GM19035 (cell line): ENCODE results near the gene CCND2.
"Not testable (repeated sequence)": the region's sequence is repeated elsewhere in the genome, so short reads cannot be mapped to it uniquely, and the experiment has no call there.

Source experiments
- ATAC-seq: cut with Tn5 transposase; IDR thresholded peaks from one replicate; pipeline ENCODE4 v1.9.1; 2021; ENCODE audit not compliant: unreplicated experiment

CCND2 gene

DNA sequence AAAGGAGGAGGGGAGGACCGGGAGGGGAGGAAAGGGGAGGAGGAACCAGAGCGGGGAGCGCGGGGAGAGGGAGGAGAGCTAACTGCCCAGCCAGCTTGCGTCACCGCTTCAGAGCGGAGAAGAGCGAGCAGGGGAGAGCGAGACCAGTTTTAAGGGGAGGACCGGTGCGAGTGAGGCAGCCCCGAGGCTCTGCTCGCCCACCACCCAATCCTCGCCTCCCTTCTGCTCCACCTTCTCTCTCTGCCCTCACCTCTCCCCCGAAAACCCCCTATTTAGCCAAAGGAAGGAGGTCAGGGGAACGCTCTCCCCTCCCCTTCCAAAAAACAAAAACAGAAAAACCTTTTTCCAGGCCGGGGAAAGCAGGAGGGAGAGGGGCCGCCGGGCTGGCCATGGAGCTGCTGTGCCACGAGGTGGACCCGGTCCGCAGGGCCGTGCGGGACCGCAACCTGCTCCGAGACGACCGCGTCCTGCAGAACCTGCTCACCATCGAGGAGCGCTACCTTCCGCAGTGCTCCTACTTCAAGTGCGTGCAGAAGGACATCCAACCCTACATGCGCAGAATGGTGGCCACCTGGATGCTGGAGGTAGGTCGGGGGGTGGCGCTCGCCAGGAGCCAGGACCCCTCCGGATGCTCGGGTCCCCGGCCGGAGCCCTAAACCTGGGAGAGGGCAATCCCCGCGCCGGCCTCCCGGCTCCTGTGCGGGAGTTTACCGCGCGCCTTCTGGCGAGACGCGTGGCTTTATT is at the start of gene CCND2:
TSS of gene CCND2 (plus strand) at position 111 of the 744 bp plus-strand sequence. CDS start at position 390, 279 bp downstream.
- ATAC-seq = no peak

DNA sequence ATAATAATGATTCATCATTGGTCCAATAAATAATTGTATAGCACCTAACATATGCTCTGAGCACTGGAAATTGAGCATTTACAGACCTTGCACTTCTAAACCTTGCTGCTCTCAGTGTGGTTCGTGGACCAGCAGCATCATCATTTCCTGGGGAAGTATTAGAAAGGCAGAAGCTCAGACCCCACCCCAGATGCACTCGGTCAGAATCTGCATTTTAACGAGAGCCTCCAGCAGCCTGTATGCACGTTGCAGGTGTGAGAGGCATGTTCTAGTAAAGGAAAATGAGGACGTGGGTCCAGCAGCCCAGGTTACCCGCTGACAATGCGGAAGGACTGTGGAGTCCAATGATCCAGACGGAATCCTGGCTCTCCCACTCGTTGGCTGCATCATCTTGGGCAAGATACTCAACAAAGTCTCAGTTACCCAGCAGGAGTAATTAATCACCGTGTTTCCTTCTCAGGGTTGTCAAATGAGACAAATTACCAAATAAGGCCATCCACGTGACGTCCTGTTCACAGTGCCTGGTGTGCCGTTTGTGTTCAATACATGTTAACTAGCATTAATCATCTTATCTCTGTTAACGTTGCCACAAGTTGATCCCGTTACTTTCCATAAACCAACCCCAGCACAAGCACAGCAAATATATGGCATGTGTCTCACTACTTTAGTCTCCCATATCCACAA is 49.2 kb upstream of the CCND2 start:
- no peak for ATAC-seq

DNA sequence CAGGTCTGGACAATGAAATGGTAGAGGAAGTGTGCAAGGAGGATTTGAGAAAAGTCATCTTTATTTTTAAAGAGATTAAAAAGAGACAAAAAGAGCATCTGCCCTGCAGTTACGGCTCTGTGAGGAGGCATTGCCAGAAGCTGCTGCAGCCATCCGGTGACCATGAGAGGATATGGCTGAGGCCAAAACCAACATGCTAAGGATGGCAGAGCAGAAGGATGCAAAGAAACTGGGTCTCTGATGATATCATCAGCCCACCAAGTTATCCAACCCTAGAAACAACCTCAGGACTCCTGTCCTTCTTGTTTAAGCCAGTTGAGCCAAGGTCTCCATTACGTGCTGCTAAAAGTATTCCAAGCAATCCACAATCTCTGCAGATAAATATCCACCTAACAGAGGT is 48.0 kb upstream of the CCND2 start:
- no peak for ATAC-seq

DNA sequence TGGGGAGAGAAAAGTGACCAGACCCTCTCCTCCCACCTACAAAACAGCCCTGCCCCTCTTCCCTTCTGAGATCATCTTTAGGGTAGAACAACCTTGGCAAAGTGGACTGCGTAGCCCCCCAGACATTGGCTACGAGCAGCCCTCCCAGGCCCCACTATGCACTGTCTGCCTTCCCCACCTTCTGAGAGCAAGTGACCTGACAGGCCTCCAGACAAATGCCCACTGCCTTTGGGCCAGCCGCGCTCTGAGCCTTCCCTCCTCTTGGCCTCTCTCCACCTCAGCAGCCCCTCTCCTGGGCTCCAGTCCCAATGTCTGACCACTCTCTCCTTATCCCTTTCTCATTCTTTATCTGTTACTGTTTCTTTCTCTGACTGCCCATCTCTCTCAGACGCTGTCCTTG is 46.5 kb upstream of the CCND2 start:
- no peak for ATAC-seq

DNA sequence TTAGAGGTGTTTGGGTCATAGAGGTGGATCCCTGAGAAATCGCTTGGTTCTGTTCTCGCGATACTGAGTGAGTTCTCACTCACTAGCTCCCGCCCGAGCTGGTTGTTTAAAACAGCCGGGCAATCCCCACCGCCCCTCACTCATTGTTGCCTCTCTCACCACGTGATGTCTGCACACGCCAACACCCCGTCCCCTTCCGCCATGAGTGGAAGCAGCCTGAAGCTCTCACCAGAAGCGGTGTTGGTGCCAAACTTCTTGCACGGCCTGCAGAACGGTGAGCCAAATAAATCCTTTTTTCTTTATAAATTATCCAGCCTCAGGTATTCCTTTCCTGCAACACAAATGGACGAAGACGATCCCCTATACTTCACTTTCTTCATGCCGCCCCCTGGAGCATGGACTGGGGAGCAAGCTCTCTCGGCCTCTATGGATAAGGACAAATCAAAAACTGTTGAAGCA is 45.4 kb upstream of the CCND2 start:
- no peak for ATAC-seq

DNA sequence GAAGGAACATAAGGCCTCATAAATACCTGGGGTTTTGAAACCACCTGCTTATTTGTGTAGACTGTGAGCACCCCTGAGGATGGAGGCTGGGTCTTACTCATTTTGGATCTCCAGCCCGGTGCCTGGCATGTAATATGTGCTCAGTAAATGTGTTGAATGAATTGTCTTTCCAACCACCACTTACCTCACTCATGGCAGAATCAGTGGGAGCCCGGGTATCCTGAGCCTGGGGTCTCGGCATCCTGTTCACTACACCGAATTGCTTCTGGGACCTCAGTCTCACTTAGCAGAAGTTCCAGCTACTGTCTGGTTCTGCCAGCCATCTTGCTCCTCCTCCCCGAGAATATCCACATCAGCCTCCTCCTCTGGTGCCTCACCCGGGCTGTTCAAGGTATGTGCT is 43.0 kb upstream of the CCND2 start:
- ATAC-seq = no peak

DNA sequence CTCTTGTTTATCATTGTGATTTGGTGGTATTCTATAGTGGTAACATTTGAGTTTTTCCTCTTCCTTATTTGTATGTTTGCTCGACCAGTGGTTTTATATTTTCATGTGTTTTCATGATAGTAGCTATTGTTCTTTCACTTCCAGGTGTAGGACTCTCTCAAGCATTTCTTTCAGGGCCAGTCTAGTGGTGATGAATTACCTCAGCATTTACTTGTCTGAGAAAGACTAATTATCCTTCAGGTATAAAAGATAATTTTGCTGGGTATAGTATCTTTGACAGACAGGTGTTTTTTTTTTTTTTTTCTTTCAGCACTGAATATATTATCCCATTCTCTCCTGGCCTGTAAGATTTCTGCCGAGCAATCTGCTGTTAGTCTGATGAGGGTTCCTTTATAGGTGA is 35.0 kb upstream of the CCND2 start:
- no peak for ATAC-seq

DNA sequence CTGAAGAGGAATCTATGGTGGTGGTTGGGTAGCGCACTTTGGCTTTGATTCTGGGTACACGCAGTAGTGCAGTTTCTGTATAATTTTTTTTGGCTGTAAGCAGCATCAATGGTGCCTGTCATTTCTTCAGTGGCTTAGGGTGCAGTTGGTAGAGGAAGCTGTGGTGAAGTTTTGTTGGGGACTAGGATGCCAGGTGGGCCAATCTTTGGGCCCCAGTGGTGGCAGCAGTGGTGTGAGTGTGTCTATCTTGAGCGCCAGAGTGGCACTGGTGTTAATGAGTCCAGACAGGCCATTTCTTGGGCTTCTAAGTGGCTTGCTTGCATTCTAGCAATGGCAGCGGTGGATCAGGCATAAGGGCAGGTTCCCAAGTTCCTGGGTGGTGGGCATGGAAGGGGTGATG is 33.8 kb upstream of the CCND2 start:
- no peak for ATAC-seq

DNA sequence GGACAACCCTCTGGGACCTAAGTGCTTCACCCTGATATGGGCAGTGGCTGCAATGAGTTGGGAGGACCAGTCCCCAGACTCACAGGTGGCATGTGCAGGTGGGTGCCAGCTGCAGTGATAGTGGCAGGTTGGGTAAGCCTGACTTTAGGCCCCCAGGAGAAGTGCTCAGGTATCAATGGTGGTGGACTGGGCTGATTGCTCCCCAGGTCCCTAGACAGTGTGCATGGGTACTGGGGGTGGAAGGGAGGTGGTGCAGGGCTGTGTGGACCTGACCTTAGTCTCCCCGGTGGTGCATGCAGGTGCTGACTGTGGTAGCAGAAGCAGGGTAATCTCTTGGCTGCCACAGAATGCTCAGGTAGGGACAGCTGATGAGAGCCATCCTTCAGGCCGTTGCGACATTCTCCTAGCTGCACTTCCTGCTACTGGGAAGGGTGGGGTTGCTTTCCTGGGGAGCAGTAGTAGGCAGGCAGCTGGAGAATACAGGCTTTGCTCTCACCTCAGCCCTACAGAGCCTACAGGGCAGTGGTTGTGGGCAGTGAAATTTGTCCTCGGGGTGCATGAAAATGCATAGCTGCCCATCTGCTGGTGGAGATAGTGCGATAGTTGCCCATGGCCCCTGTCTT is 33.3 kb upstream of the CCND2 start:
- ATAC-seq = no peak

DNA sequence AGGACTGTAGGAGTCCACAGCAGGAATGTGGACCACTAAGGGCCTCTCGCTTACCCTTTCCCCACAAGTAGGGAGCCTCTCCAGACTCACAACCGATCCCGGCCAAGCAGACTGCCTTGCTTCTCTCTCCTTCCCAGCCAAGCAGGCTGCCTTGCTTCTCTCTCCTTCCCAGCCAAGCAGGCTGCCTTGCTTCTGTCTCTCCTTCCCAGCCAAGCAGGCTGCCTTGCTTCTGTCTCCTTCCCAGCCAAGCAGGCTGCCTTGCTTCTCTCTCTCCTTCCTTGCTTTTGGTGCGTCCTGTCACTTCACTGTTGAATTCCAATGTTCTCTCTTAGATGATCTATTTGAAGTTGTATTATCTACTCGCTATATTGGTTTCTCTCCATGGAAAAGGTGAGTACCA is 32.6 kb upstream of the CCND2 start:
- ATAC-seq = no peak

DNA sequence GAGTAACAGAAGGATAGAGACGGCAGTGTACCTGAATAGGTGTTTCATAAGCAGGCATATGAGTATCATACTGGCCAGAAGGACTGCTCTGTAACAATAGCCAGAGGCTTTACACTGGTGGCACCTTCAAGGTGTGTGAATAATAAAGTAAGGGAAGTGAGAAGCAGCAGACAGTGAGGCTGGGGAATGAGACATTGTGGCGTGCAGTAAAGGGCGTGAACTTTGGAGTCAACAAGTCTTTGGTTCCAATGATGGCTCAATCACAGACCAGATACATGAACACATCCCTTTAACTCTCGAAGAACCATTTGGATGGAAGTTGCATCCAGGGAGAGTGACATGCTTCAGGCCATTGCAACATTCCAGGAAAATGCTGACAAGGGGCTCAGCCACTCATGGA is 32.0 kb upstream of the CCND2 start:
- ATAC-seq = no peak

DNA sequence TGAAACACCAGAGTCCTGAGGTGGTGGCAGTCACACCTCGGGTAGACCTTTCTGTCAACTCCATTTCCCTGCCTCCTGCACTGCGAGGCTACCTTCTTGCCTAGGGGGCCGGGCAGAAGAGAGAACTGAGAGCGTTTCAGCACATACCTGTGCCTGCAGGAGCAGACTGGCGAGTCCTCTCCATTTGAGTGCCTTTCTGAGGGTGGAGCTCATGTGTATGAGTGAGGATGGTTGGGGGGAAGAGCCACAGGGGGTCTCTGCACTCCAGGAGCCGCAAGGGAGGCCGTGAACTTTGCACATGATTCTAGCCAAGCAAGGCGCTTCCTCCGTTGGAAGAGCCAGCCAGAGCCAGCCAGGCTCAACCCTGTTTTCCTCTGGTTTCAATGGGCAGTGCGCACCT is 31.0 kb upstream of the CCND2 start:
- ATAC-seq = no peak

DNA sequence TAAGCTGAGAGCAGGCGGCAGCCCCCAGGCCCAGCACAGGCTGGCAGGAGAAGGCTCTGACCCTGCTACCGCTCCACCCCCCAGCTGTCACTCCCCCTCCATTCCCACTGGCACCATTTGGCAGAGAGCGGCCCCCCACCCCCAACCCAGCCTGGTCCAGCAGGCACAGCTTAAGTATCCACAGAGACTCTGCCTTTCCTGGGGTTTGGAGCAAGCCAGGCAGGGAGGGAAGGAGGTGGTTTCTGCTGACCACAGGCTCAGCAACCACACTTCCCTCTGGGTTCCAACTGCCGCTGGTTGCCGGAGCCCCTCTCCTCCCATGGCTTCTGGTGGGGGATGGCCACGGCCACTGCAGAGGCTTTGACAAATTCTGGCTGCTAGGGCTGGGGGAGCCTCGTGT is 30.5 kb upstream of the CCND2 start:
- ATAC-seq = no peak

DNA sequence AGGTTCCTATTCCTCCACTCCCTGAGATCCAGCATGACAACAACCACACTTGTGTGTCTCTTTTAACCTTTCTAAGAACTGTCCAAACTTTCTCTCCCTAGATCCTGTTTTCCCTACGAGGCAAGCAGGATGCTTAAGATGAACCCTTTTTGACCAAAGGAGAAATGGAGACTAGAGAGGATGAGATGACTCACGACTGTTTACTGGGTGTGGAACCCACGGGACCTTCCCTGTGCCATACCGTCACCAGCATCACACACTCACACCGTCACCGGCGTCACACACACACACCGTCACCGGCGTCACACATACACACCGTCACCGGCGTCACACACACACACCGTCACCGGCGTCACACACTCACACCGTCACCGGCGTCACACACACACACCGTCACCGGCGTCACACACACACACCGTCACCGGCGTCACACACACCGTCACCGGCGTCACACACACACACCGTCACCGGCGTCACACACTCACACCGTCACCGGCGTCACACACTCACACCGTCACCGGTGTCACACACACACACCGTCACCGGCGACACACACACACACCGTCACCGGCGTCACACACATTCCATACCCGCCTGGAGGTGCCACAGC is 30.0 kb upstream of the CCND2 start:
- not testable (repeated sequence) for ATAC-seq

DNA sequence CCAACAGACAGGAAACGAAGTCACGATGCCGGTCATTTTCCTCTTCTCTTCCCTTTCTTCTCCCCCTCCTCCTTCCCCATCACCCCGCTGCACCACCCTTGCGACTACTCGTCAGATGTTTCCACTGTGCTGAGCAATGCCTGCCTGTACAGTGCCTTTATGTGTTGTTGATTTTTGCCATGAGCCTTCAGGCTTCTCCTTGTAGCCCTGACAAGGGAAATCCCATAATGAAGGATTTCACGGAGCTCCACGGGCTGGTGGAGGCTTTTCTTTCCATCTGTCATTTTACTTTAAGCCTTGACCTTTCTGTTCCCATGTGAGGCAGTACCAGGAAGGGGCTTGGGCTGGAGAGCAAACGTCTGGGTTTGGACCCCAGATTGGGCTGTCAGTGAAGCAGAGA is 28.7 kb upstream of the CCND2 start:
- no peak for ATAC-seq

DNA sequence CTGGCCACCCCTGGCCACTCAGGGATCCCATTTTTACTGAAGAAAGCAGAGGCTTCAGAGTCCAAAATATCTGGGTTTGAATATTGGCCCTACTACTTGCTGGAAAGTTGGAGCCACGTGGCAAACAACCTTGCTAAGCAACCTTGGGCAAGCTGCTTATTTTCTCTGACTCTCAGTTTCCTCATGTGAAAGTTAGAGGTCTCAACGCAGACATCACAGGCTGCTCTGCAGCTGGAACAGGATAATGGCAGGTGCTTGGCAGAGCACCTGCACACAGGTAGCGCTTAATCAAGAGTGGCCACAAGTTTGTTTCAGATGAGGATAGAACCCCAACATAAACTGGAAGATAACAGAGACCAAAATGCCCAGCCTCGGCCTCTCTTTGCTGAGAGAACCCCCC is 28.1 kb upstream of the CCND2 start:
- no peak for ATAC-seq

DNA sequence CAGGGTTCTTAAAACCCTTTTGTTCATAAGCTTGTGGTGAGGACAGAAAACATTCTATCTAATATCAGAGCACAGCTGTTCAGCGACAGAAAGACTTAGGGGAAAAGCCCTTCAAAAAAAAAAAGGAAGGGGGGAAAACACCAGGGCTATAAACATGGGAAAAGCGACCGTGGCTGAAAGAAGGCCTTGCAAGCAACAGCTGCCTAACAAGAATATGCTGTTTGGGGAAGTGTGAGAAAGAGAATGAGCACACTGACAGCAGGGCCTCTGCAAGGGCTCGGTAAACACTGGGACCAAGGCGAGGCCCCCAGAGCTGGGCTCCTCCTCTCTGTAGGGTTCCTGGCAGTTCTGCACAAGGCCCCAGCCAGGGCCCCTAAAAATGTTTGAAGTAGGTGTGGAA is 27.4 kb upstream of the CCND2 start:
- ATAC-seq = no peak

DNA sequence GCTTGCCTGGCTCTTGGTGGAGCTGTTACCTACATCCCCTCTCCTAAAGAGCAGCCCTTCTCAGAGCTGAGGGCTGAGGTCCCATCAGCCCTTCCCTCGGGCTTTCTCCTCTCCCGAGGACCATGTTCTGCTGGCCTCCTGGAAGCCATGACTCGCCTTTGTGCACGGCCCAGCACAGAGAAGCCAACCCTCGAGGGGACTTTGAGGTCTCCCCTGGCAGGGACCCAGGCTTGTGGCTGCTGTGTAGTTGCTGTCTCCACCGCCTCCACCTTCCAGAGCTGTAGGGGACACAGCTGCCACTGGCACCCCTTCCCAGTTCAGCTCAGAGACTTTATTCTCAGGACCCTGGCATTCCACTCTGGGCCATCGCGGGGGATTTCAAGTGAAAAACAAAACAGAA is 22.9 kb upstream of the CCND2 start:
- ATAC-seq = no peak

DNA sequence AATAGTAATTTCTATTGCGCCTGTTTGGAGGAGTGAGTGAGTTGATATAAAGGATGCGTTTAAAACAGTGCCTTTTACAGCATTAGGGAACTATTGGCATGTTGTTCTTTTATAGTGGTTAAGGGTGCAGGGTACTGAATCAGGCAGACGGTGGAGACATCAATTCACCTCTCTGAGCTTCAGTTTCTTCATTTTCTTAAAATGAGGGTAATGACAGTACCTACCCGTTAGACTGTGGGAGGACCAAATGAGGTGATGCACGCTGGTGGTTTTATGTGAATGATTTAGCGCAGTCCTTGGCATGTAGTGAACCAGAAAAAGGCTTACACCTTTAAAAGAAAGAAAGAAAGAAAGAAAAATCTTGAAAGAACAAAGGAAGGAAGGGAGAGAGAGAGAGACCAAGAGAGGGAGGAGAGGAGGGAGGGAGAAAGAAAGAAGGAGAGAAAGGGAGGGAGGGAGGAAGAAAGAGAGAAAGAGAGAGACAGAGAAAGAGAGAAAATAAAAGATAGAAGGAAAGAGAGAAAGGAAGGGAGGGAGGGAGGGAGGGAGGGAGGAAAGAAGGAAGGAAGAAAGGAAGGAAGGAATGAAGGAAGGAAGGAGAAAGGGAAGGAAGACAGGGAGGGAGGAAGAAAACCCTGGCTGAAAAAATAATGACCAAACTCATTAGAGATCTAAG is 22.2 kb upstream of the CCND2 start:
- no peak for ATAC-seq

DNA sequence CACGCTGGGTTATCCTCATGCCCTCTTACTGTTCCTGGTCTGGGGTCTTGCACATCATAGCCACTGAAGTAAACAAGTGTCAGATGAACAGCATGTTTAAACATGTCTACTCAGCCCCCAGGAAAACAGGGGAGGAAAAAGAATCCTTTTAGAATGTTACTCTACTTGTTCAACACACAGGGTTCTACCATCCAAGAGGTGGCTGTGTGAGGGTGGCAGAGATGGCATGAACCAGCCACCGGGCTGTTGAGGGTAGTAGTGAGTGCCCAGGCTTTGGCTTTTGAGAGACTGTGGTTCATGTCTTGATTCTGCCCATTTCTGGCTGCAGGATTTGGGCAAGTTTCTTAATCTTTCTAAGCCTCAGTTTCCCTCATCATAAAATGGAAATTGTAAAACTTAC is 21.6 kb upstream of the CCND2 start:
- ATAC-seq = no peak

DNA sequence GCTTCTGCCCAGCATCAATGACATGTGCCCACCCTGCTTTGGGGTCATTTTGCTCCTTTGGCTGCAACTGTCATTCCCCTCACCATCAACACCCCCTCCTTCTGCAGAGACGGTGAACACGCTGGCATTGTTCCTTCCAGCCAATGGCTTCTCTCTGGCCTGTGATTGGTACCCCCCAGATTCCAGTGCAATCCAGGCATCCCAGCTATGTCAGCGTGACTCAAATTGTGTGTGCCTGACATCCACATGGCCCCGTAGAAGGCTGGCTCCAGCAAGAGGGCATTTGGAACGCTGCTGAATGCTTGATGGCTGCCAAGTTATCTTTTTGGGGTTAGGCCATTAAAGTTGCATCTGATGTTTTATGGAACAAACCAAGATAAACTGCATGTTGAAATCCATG is 21.0 kb upstream of the CCND2 start:
- ATAC-seq = no peak
